CD1c-positive myeloid dendritic cell (primary cell): Measurements from ENCODE around the gene TRPT1.

Experiments used
- DNase-seq: peaks from one replicate; pipeline ENCODE4 v3.0.0-alpha.2; 2016; ENCODE audit errors: extremely low spot score

TRPT1 gene

GRCh38 chr11:64225608-64226506 lies at the start of gene TRPT1, which contains the start of gene NUDT22:
TSS of gene TRPT1 (minus strand) at chr11:64226186. CDS start at chr11:64225860, 326 bp downstream.
TSS of gene NUDT22 (plus strand) at chr11:64226274. CDS start at chr11:64226653, 379 bp downstream.
- peak; percentile 96 for DNase-seq

GRCh38 chr11:64275031-64275800 lies 49.2 kb upstream of the TRPT1 start:
- DNase-seq = no peak

GRCh38 chr11:64269540-64270220 lies 43.7 kb upstream of the TRPT1 start:
- peak; percentile 99 for DNase-seq

GRCh38 chr11:64268893-64269539 lies 43.0 kb upstream of the TRPT1 start:
- peak; percentile 65 for DNase-seq

GRCh38 chr11:64268025-64268892 lies 42.3 kb upstream of the TRPT1 start:
- DNase-seq = peak; percentile 50

GRCh38 chr11:64267207-64267945 lies 41.4 kb upstream of the TRPT1 start:
- no peak for DNase-seq

GRCh38 chr11:64266339-64266738 lies 40.4 kb upstream of the TRPT1 start:
- DNase-seq = no peak

- DNase-seq = no peak
Measured at GRCh38 chr11:64265176-64266160, 39.5 kb upstream of the TRPT1 start.

- DNase-seq = no peak
Measured at GRCh38 chr11:64264371-64264852, 38.4 kb upstream of the TRPT1 start.

GRCh38 chr11:64263947-64264317 lies 37.9 kb upstream of the TRPT1 start:
- no peak for DNase-seq

GRCh38 chr11:64263021-64263946 lies 37.3 kb upstream of the TRPT1 start:
- no peak for DNase-seq

- no peak for DNase-seq
Measured at GRCh38 chr11:64262271-64263002, 36.5 kb upstream of the TRPT1 start.

GRCh38 chr11:64261556-64262080 lies 35.6 kb upstream of the TRPT1 start:
- DNase-seq = no peak

GRCh38 chr11:64260147-64260708 lies 34.2 kb upstream of the TRPT1 start:
- no peak for DNase-seq

GRCh38 chr11:64259533-64260067 lies 33.6 kb upstream of the TRPT1 start:
- no peak for DNase-seq
